GM12873 (cell line): ENCODE measurements around the gene CEMIP.

ENCODE experiments used
- CTCF ChIP-seq: IDR thresholded peaks from 2 replicates; pipeline ENCODE4 v1.5.1; 2012; ENCODE audit warnings: low read depth, mild to moderate bottlenecking, moderate library complexity, low read length, control low read depth; ENCODE audit not compliant: insufficient read depth; ENCODE audit errors: missing control alignments

CEMIP gene

GRCh38 chr15:80736560-80736959, 42.6 kb upstream of the CEMIP start:
- no peak for TF ChIP-seq CTCF

- no peak for TF ChIP-seq CTCF
Measured at GRCh38 chr15:80739919-80740318, 39.3 kb upstream of the CEMIP start.

GRCh38 chr15:80742081-80742480, 37.1 kb upstream of the CEMIP start:
- TF ChIP-seq CTCF = no peak

GRCh38 chr15:80743189-80743833, 35.9 kb upstream of the CEMIP start:
- TF ChIP-seq CTCF = no peak

- no peak for TF ChIP-seq CTCF
Measured at GRCh38 chr15:80744415-80744814, 34.8 kb upstream of the CEMIP start.

- no peak for TF ChIP-seq CTCF
Measured at GRCh38 chr15:80744826-80745225, 34.3 kb upstream of the CEMIP start.

DNA sequence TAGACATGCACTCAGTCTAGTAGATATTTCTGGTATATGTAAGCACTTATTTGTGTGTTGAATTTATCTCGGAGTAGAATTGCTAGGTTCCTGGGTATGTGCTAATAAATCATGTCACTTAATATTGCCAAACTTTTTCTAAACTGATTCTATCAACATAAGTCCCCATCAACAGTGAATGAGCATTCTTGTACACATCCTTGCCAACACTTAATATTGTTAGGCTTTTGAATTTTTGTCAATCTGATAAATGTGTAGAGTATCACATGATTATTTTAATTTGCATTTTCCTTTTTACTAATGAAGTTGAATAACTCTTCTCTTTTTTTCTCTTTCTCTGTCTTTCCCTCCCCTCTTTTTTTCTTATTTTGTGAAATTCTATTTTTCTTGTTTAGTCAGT, 33.3 kb upstream of the CEMIP start:
- no peak for TF ChIP-seq CTCF
